Mucosa of descending colon (tissue), 3 donors: ENCODE data around the gene ADGRV1. TPM values are rescaled to one million over a fixed set of nuclear protein-coding genes. Genes with fewer than 3 reads are reported as not detected.

ENCODE experiments used
- ATAC-seq: fragments of 200-7000 bp; cut with Tn5 transposase; one replicate; pipeline ENCODE4 v1.9.1; 2020; ENCODE audit warnings: mild to moderate bottlenecking, moderate library complexity
- DNase-seq, 3 donors: peaks; one replicate each; pipeline ENCODE4 v3.0.0-alpha.2; 2020
- H3K36me3 ChIP-seq: fragments of 200-600 bp; one replicate; pipeline ENCODE4 v1.8.0; 2021; ENCODE audit warnings: low read depth, mild to moderate bottlenecking
- H3K4me1 ChIP-seq: fragments of 200-600 bp; one replicate; pipeline ENCODE4 v1.8.0; 2021; ENCODE audit warnings: low read depth, mild to moderate bottlenecking
- H3K4me3 ChIP-seq: fragments of 200-600 bp; one replicate; pipeline ENCODE4 v1.8.0; 2021; ENCODE audit warnings: mild to moderate bottlenecking
- H3K9me3 ChIP-seq: fragments of 200-600 bp; one replicate; pipeline ENCODE4 v1.8.0; 2021; ENCODE audit warnings: mild to moderate bottlenecking
- intact Hi-C, 2 donors: fragments of 100-400 bp; cut with DNase I in 1 of 2; cut with micrococcal nuclease in 1 of 2; formaldehyde crosslinking; loops; one replicate each; pipeline versions ENCODE4 v1.11.0 to v1.11.1; 2022; cut with DNase I, micrococcal nuclease
- total RNA-seq, 3 donors: library from RNA; stranded (reverse); fragmentation: NEBNext Ultra II Directional in 2 of 3; extraction: Animal tissue kit (Norgen Biotek cat#: 25700) in 2 of 3; gene quantifications; one replicate each; pipeline versions ENCODE4 v1.2.1 to v1.2.4, GENCODE V29; 2021 to 2023
- TF ChIP-seq, protein P1 (sequence below): fragments of 200-600 bp; IDR thresholded peaks from one replicate; pipeline ENCODE4 v1.8.0; 2022; ENCODE audit warnings: antibody characterized with exemption, mild to moderate bottlenecking
- donor health status: DM: no; HTN: no; CAD: no; lungs with moderate emphysema.
- donor health status: DM: no; HTN: no; CAD: no.
- donor health status: DM: no; HTN: yes; CAD: no.

ADGRV1 gene
- total RNA-seq, 3 donors from 2014 or later, result 4.5 to 8.6 (median 6.1) TPM

DNA sequence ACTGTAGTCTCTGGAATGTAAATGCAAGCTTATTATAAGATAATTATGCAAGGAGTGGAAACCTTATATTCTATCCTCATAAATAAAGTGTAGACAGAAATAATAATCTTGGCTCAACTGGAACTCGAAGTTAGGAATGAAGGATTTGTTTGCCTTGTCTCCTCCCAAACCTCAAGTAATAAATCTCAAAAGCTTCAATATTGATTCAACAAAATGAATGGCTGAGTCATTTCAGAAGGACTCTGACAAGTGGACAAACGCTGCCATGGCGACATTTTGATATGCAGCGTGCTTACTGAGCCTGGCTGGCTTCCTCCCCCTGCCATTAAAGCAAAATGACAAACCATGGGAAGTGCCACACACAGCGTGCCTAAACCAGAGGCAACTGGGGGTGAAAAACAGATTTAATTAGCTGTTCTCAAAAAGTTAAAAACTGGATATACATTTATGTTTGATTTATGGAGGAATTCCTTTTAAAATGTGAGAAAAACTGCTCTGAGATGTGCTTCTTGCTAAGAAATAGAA is 10.5 kb upstream of the ADGRV1 start:
- intact Hi-C loops, result no loop called here
- Histone ChIP-seq H3K36me3 (no peaks in the 10 kb centered on the region), H3K9me3 (no peaks in the 10 kb centered on the region), H3K4me3 (no peak overlapping the region), H3K4me1 (no peaks in the 10 kb centered on the region)
- ATAC-seq, result peak; percentile 98
- TF ChIP-seq, protein P1, sequence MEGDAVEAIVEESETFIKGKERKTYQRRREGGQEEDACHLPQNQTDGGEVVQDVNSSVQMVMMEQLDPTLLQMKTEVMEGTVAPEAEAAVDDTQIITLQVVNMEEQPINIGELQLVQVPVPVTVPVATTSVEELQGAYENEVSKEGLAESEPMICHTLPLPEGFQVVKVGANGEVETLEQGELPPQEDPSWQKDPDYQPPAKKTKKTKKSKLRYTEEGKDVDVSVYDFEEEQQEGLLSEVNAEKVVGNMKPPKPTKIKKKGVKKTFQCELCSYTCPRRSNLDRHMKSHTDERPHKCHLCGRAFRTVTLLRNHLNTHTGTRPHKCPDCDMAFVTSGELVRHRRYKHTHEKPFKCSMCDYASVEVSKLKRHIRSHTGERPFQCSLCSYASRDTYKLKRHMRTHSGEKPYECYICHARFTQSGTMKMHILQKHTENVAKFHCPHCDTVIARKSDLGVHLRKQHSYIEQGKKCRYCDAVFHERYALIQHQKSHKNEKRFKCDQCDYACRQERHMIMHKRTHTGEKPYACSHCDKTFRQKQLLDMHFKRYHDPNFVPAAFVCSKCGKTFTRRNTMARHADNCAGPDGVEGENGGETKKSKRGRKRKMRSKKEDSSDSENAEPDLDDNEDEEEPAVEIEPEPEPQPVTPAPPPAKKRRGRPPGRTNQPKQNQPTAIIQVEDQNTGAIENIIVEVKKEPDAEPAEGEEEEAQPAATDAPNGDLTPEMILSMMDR, result no peak
- DNase-seq, result peak; percentile 61 to 79 (median 65)

DNA sequence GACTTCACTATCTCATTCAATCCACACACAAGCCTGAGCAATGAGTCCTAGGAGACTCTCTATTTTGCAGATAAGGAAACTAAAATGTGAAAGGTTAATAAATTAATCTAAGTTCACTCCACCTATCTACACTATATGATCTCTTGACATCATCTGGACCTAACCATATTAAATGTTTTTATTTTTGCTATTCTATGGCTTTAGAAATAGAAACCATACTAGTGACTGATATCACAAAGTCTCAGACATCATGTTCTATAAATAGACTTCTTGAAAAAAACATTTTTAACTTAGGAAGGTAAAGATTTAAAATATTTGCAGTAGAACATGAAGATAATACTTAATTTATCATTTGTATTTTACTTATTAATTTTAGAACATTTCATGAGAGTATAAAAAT is 9.4 kb upstream of the ADGRV1 start:
- intact Hi-C loops, result no loop called here
- H3K36me3 ChIP-seq, result no peaks in the 10 kb centered on the region

DNA sequence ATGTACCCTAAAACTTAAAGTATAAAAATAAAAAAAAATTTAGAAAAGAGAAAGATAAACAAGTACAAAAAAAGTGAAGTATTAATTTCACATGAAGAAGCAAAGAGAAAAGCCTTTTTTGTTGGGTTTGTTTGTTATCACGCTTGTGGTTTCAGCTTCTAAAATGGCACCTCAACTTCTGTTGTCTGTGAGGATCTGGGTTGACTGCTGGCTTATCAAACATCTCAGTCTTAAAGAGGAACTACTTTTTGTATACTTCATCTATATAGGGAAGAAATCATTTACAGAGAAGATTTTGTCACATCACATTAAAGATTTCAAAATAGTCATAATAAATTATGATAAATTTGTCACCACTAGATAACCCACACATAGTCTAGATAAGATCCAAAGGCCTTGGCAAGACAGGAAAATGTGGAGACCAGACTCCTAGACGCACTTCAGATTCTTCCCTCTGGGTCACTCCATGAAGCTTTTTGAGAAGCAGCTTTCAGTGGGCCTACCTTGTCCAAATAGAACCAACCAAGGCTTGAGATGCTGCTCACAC is 8.8 kb upstream of the ADGRV1 start:
- Histone ChIP-seq H3K9me3 (no peaks in the 10 kb centered on the region), H3K4me3 (no peak overlapping the region), H3K4me1 (no peaks in the 10 kb centered on the region), H3K36me3 (no peaks in the 10 kb centered on the region)
- ATAC-seq, result no peak
- intact Hi-C loops, result no loop called here
- TF ChIP-seq, protein P1, result no peak
- no peak for DNase-seq

More for the DNA sequence above, 9.4 kb upstream of the ADGRV1 start:
- TF ChIP-seq, protein P1, result no peak
- DNase-seq (no peak), ATAC-seq (no peak)
- no peaks in the 10 kb centered on the region for H3K4me1 ChIP-seq
- no peak overlapping the region for H3K4me3 ChIP-seq
- H3K9me3 ChIP-seq, result no peaks in the 10 kb centered on the region

DNA sequence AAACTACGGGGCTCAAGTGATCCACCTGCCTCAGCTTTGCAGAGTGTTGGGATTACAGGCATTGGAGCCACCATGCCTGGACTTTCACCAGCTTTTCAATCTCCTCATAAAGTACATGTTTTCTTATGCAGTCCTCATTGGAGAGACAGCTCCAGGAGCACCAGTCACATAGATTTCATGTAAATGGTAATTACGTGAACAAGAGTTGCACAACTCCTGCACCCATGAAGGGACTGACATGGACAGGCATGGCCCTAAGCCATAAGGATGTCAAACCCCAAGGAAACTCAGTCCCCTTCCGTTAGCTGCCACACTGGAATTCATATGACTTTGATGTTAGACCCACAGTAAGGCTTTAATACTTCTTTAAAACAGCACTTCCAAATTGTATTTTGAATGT is 7.6 kb upstream of the ADGRV1 start:
- H3K4me3 ChIP-seq, result no peak overlapping the region
- ATAC-seq (no peak), DNase-seq (no peak)
- TF ChIP-seq, protein P1, result no peak
- intact Hi-C loops, result no loop called here
- H3K9me3 ChIP-seq, result no peaks in the 10 kb centered on the region
- H3K36me3 ChIP-seq, result no peaks in the 10 kb centered on the region
- no peaks in the 10 kb centered on the region for H3K4me1 ChIP-seq

DNA sequence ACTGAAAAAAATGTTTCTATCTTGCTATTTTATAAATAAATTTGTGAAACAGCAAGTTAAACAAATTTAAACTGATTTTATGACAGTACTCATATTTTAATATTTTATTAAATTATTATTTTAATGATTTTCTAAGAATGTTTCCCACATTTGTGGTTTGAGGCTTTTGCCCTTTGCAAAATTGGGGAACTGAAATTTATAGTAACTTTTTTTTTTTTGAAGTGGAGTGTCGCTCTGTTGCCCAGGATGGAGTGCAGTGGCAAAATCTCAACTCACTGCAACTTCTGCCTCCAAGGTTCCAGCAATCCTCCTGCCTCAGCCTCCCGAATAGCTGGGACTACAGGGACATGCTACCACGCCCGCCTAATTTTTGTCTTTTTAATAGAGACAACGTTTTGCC is 7.2 kb upstream of the ADGRV1 start:
- Histone ChIP-seq H3K36me3 (no peaks in the 10 kb centered on the region), H3K4me3 (no peak overlapping the region), H3K4me1 (no peaks in the 10 kb centered on the region), H3K9me3 (no peaks in the 10 kb centered on the region)
- ATAC-seq, result no peak
- intact Hi-C loops, result no loop called here
- TF ChIP-seq, protein P1, result no peak
- DNase-seq, result no peak

DNA sequence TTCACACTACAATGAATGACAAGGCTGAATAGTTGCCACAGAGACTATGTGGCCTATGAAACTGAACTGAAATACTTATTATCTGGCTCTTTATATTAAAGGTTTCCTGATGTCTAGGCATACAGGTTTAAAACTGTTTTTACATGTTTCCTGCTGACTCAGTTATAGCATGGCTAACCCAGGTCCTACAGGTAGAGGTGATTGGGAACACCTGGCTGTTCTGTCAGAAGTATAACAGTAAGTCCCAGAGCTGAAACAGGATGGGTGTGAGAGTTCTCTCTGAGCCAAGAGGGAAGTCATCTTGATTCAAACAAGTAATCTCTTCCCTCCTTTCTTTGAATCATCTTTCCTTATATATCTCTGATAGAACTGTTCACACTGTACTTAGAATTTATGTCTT is 4.9 kb upstream of the ADGRV1 start:
- Histone ChIP-seq H3K9me3 (no peaks in the 10 kb centered on the region), H3K36me3 (no peaks in the 10 kb centered on the region), H3K4me3 (no peak overlapping the region), H3K4me1 (no peaks in the 10 kb centered on the region)
- no peak for DNase-seq
- ATAC-seq, result no peak
- intact Hi-C loops, result no loop called here
- TF ChIP-seq, protein P1, result no peak
